ENCODE data around the gene PISD.
"Not testable (repeated sequence)": the region's sequence is repeated elsewhere in the genome, so short reads cannot be mapped to it uniquely, and the experiment has no call there.

The PISD gene

GRCh38 chr22:31604746-31605705 is 57.0 kb downstream of the PISD start:
- no peak for DNase-seq

GRCh38 chr22:31604137-31604705 is 57.8 kb downstream of the PISD start:
- no peak for DNase-seq

- DNase-seq: no peak
Measured at GRCh38 chr22:31603574-31603973, 58.4 kb downstream of the PISD start.

DNA sequence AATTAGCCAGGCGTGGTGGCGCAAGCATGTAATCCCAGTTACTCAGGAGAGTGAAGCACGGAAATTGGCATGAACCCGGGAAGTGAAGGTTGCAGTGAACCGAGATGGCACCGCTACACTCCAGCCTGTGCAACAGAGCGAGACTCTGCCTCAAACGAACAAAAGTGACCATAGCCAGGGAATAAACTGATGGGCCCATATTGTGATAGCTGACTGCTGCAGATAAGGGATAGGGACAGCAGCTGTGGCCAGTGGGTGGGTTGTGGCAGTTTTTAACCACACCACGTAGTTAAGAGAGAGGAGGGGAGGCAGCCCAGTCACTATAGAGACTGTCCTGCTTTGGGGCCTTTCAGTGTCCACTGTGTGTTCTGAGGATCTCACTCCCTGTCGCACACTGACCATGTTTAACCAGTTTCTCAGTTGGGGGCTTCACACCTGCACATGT is 58.9 kb downstream of the PISD start:
- DNase-seq: no peak

- no peak for DNase-seq
Measured at GRCh38 chr22:31602259-31602952, 59.6 kb downstream of the PISD start.

DNA sequence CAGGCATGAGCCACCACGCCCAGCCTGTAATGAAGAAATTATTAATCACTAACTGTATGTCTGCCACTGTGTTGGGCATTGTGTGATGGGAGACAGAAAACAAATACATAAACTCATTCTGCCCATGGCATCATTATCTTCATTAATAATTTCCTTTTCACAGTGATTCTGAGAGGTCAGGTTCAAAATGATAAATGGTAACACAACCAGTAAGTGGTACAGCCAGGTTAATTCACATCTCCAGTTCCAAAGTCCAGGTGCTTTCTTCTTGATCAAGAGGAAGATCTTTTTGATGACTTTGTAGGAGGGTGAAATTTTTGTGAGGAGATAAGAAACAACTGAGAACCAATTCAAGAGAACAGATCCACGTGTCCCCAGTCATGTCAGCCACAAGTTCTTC is 66.7 kb downstream of the PISD start:
- DNase-seq: no peak

DNA sequence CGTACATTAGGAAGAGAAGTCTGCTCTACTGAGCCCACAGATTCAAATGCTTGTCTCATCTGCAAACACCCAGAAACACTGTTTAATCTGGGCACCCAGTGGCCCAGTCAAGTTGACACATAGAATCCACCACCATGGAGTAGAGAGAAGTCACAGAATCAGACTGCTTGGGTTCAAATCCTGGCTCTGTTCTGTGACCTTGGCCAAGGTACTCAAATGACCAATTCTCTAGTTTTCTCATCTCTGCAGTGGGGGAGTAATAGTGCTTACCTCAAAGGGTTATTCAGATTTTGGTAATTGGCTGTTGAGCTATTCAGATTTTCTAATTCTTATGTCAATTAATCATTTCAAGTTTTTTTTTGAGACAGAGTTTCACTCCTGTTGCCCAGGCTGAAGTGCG is 71.9 kb downstream of the PISD start:
- DNase-seq: not testable (repeated sequence)

- no peak for DNase-seq
Measured at GRCh38 chr22:31588970-31589675, 72.9 kb downstream of the PISD start.

GRCh38 chr22:31586137-31586920 is 75.7 kb downstream of the PISD start:
- DNase-seq: no peak

DNA sequence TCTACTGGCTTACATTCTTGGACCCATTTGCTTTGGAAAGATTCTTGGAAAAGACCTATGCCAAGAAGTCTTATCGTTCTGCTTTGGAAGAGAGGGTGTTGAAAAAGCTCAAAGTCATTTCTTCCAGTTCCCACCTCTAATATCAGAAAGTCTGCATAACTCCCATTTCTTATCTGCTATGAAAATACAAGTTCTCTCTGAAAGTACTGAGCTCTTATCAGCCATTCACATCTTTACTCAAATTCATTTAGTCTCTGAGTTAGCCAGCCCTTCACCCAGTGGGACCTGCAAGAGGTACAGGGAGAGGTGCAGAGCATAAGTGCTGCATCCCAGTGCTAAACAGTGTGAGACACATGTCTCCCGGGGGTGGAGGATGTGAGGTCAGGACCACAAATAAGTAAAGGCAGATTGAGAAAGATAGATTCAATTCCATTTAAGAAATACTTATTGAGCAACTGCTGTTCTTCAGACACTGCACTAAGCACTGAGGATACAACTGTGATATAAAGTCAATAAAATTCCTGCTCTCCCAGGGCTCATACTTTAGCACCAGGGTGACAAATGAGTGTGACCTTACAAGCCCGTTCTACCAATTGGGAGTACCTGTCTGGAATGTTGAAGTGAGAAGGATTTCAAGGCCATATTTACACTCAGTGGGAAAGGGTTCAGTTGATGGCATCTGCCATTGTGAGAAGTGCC is 76.7 kb downstream of the PISD start:
- DNase-seq: no peak

GRCh38 chr22:31584804-31585160 is 77.2 kb downstream of the PISD start:
- DNase-seq: no peak

GRCh38 chr22:31583861-31584485 is 78.0 kb downstream of the PISD start:
- no peak for DNase-seq

DNA sequence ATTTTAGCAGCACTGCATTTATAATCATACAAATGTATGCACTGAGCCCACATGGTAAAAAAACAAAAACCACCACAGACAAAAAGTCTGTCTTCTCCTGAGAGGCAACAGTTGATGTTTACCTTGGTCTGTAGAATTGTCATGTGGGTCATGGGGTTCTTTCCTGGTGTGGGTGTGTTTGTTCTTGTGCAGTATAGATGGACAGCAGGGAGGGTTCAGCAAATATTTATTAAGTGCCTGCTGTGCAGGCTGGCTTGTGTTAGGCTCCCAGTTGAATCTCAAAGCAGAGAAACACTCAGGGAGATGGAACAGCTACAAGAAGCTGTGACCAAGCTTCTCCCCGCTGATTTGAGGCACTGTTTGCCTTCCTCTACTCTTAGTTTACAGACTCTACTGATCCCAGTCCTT is 82.2 kb downstream of the PISD start:
- no peak for DNase-seq

- DNase-seq: no peak
Measured at GRCh38 chr22:31578171-31578570, 83.8 kb downstream of the PISD start.

- no peak for DNase-seq
Measured at GRCh38 chr22:31577711-31578110, 84.3 kb downstream of the PISD start.

DNA sequence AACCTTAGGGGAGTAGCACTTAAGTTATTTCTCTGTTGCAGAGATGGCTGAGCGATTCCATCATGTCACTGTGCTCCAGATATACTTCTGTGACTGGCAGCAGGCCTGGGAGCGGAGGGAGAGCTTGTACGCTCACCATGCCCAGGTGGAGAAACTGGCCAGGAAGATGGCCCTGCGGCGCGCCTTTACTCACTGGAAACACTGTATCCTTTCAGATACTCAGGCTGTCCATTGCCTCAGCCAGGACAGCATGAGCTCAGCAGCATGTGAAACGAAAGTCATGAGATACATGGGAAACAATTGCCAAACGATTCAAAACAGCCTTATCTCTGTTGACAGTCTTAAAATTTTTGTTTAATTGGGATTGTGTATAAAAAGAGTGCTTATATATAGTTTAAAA is 86.8 kb downstream of the PISD start:
- DNase-seq: no peak

GRCh38 chr22:31574055-31574670 is 87.9 kb downstream of the PISD start:
- no peak for DNase-seq

DNA sequence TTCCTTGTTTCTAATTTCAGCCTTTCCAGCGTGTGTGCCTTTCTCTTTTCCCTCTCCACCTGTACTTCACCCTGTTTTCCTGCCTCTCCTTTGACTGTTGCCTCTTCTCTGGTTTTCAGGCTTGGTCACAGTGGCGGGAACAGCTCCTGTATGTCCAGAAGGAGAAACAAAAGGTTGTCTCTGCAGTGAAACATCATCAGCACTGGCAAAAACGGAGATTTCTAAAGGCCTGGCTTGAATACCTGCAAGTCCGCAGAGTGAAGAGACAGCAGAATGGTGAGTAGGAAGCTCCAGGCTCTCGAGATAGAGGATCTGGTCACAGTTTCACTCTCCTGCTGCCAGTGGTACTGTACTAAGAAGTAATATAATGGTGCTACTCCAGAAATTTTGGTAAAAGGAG is 89.1 kb downstream of the PISD start:
- no peak for DNase-seq

GRCh38 chr22:31569126-31569525 is 92.9 kb downstream of the PISD start:
- no peak for DNase-seq
